Suprapubic skin (tissue), 4 donors: ENCODE measurements around the gene TGM1.

Source experiments
- CTCF ChIP-seq, 2 donors: fragments of 200-600 bp in 1 of 2; fragments of 450-650 bp in 1 of 2; sonication (generic) in 1 of 2; IDR thresholded peaks; one replicate each; pipeline ENCODE4 v1.5.1; 2016 to 2019; ENCODE audit warnings: antibody characterized with exemption in 2 of 2, mild to moderate bottlenecking in 1 of 2, moderate library complexity in 1 of 2
- EP300 ChIP-seq: sonication (generic); formaldehyde crosslinking; IDR thresholded peaks from one replicate; pipeline ENCODE4 v1.6.1; 2017; ENCODE audit warnings: antibody characterized with exemption
- POLR2AphosphoS5 ChIP-seq, 3 donors: sonication (generic); formaldehyde crosslinking; IDR thresholded peaks; one replicate each; pipeline ENCODE4 v1.6.1; 2017; ENCODE audit warnings: antibody characterized with exemption in 3 of 3

- TF ChIP-seq CTCF (IDR thresholded peaks at IDR 0.05) (no peak), POLR2AphosphoS5 (IDR thresholded peaks at IDR 0.05) (no peak), EP300 (no peak)
These were observed 26.8 kb upstream of the TGM1 start for GRCh38 chr14:24289649-24290280.
